GM12878 (cell line): ENCODE measurements around the gene ATP6V0A1. TPM values are rescaled to one million over a fixed set of nuclear protein-coding genes. Genes with fewer than 3 reads are reported as not detected.
A peak's percentile ranks its signal among the peaks of the same experiment; 100 is the strongest.

Source experiments
- CEBPZ ChIP-seq: fragments of 150-350 bp; IDR thresholded peaks from 2 replicates; pipeline ENCODE4 v1.6.1; 2016; ENCODE audit warnings: low read depth, low read length
- CREM ChIP-seq: IDR thresholded peaks from 2 replicates; pipeline ENCODE4 v1.6.1; 2014; ENCODE audit warnings: antibody characterized with exemption, low read depth
- FOXK2 ChIP-seq: fragments of 450-650 bp; IDR thresholded peaks from 2 replicates; pipeline ENCODE4 v1.6.1; 2017; ENCODE audit warnings: mild to moderate bottlenecking, moderate library complexity
- IRF3 ChIP-seq: fragments of 450-650 bp; IDR thresholded peaks from 2 replicates; pipeline ENCODE4 v1.6.1; 2014; ENCODE audit warnings: mild to moderate bottlenecking
- JUNB ChIP-seq: IDR thresholded peaks from 2 replicates; pipeline ENCODE4 v1.6.1; 2016; ENCODE audit warnings: antibody characterized with exemption, mild to moderate bottlenecking
- KAT2A ChIP-seq: conservative IDR thresholded peaks from 2 replicates; pipeline ENCODE4 v1.6.1; 2011; ENCODE audit warnings: low read depth, low read length; ENCODE audit not compliant: control insufficient read depth
- MTA3 ChIP-seq: IDR thresholded peaks from 2 replicates; pipeline ENCODE4 v1.6.1; 2012; ENCODE audit warnings: low read length, inconsistent platforms, borderline replicate concordance
- NFYA ChIP-seq: IDR thresholded peaks from 2 replicates; pipeline ENCODE4 v1.6.1; 2011; ENCODE audit warnings: low read depth, mild to moderate bottlenecking, low read length, improper control_type of control experiment, borderline replicate concordance
- PML ChIP-seq: IDR thresholded peaks from 2 replicates; pipeline ENCODE4 v1.6.1; 2012; ENCODE audit warnings: low read length, inconsistent platforms
- SKIL ChIP-seq: fragments of 450-650 bp; IDR thresholded peaks from 2 replicates; pipeline ENCODE4 v1.6.1; 2017; ENCODE audit warnings: mild to moderate bottlenecking, low read depth, inconsistent platforms; ENCODE audit not compliant: poor library complexity, severe bottlenecking
- SREBF2 ChIP-seq: IDR thresholded peaks from 2 replicates; pipeline ENCODE4 v1.6.1; 2012; ENCODE audit warnings: mild to moderate bottlenecking, low read length
- SRF ChIP-seq, 2 experiments: IDR thresholded peaks; 2 replicates each; pipeline ENCODE4 v1.6.1; 2011; ENCODE audit warnings: low read depth in 2 of 2, low read length in 2 of 2, mild to moderate bottlenecking in 1 of 2, moderate library complexity in 1 of 2
- USF1 ChIP-seq: IDR thresholded peaks from 2 replicates; pipeline ENCODE4 v1.6.1; 2011; ENCODE audit warnings: borderline replicate concordance, low read depth, mild to moderate bottlenecking, moderate library complexity, mixed read lengths, low read length; ENCODE audit not compliant: insufficient read depth; ENCODE audit errors: extremely low read length
- ZBED1 ChIP-seq: IDR thresholded peaks from 2 replicates; pipeline ENCODE4 v1.6.1; 2016; ENCODE audit warnings: borderline replicate concordance
- polyA plus RNA-seq, 11 experiments: library from polyadenylated mRNA; depleted of rRNA in 4 of 11; unstranded in 6 of 11; stranded (reverse) in 5 of 11; fragments of >200 nt; fragmentation: Nextera tagmentation in 4 of 11; fragmentation: Illumina TruSeq in 1 of 11; extraction: Ambion mirVana in 4 of 11; extraction: Trizol in 1 of 11; gene quantifications; 1 replicate in 1 of 11; 2 replicates in 10 of 11; pipeline versions ENCODE4 v1.2.1 to v1.2.3, GENCODE V29; 2011 to 2016; ENCODE audit warnings: inconsistent platforms in 2 of 11, missing spikeins in 2 of 11, low read depth in 1 of 11
- total RNA-seq, 4 experiments: library from RNA; depleted of rRNA in 3 of 4; stranded (reverse); fragments of >200 nt in 3 of 4; fragmentation: Illumina TruSeq in 1 of 4; extraction: Trizol in 1 of 4; gene quantifications; 2 replicates each; pipeline versions ENCODE4 v1.2.1 to v1.2.3, GENCODE V29; 2013 to 2021
- TF ChIP-seq, protein P1 (sequence below): fragments of 450-650 bp; IDR thresholded peaks from 2 replicates; pipeline ENCODE4 v1.6.1; 2017; ENCODE audit warnings: mild to moderate bottlenecking, moderate library complexity

The ATP6V0A1 gene
- total and polyA plus RNA-seq, 10 of the 15 experiments (the other 5 are each of a cell fraction or from before 2014, with no cell fraction given), result 3.0 to 76.6 (median 30.9) TPM

GRCh38 chr17:42561897-42562387, 103.3 kb downstream of the ATP6V0A1 start, which contains the start of gene COASY (continued):
- TF ChIP-seq FOXK2, result peak; percentile 71
- TF ChIP-seq MTA3, result no peak; the same call in 1 of the 2 replicates
- peak; percentile 50 for TF ChIP-seq SKIL
- TF ChIP-seq ZBED1, result peak; percentile 58; the same call in 1 of the 2 replicates
- 0 out of 4 replicates have a peak, but pooled peaks of 1 of the 2 experiments have one; percentile 11 for TF ChIP-seq SRF (IDR thresholded peaks at IDR 0.05; ENCODE audit: low read depth in 2 of 2, low read length in 2 of 2)
- peak; percentile 63 for TF ChIP-seq CREM
- TF ChIP-seq USF1, result no peak
- TF ChIP-seq SREBF2, result no peak
- no peak for TF ChIP-seq JUNB
- no peak for TF ChIP-seq NFYA
- TF ChIP-seq IRF3, result no peak
- TF ChIP-seq, protein P1, sequence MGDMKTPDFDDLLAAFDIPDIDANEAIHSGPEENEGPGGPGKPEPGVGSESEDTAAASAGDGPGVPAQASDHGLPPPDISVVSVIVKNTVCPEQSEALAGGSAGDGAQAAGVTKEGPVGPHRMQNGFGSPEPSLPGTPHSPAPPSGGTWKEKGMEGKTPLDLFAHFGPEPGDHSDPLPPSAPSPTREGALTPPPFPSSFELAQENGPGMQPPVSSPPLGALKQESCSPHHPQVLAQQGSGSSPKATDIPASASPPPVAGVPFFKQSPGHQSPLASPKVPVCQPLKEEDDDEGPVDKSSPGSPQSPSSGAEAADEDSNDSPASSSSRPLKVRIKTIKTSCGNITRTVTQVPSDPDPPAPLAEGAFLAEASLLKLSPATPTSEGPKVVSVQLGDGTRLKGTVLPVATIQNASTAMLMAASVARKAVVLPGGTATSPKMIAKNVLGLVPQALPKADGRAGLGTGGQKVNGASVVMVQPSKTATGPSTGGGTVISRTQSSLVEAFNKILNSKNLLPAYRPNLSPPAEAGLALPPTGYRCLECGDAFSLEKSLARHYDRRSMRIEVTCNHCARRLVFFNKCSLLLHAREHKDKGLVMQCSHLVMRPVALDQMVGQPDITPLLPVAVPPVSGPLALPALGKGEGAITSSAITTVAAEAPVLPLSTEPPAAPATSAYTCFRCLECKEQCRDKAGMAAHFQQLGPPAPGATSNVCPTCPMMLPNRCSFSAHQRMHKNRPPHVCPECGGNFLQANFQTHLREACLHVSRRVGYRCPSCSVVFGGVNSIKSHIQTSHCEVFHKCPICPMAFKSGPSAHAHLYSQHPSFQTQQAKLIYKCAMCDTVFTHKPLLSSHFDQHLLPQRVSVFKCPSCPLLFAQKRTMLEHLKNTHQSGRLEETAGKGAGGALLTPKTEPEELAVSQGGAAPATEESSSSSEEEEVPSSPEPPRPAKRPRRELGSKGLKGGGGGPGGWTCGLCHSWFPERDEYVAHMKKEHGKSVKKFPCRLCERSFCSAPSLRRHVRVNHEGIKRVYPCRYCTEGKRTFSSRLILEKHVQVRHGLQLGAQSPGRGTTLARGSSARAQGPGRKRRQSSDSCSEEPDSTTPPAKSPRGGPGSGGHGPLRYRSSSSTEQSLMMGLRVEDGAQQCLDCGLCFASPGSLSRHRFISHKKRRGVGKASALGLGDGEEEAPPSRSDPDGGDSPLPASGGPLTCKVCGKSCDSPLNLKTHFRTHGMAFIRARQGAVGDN, result peak; percentile 72
- TF ChIP-seq CEBPZ, result no peak
- peak; percentile 55; the same call in 1 of the 2 replicates for TF ChIP-seq PML
- TF ChIP-seq KAT2A, result no peak
